ENCODE data around the gene SELENOI.

- TF ChIP-seq, protein P1, sequence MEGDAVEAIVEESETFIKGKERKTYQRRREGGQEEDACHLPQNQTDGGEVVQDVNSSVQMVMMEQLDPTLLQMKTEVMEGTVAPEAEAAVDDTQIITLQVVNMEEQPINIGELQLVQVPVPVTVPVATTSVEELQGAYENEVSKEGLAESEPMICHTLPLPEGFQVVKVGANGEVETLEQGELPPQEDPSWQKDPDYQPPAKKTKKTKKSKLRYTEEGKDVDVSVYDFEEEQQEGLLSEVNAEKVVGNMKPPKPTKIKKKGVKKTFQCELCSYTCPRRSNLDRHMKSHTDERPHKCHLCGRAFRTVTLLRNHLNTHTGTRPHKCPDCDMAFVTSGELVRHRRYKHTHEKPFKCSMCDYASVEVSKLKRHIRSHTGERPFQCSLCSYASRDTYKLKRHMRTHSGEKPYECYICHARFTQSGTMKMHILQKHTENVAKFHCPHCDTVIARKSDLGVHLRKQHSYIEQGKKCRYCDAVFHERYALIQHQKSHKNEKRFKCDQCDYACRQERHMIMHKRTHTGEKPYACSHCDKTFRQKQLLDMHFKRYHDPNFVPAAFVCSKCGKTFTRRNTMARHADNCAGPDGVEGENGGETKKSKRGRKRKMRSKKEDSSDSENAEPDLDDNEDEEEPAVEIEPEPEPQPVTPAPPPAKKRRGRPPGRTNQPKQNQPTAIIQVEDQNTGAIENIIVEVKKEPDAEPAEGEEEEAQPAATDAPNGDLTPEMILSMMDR (conservative IDR thresholded peaks at IDR 0.05; ENCODE audit: low read depth, low read length) = no peak
- TF ChIP-seq RAD21 (IDR thresholded peaks at IDR 0.05; ENCODE audit: low read length) (no peak), USF2 (IDR thresholded peaks at IDR 0.05; ENCODE audit: low read depth, low read length) (no peak), CHD1 (IDR thresholded peaks at IDR 0.05; ENCODE audit: low read depth, low read length) (no peak), POLR2A (IDR thresholded peaks at IDR 0.05; ENCODE audit: low read depth, low read length) (no peak), CEBPB (IDR thresholded peaks at IDR 0.05; ENCODE audit: low read depth, low read length) (no peak)
Observed at GRCh38 chr2:26344581-26345282, 1.2 kb upstream of the SELENOI start.
